GM12878 (cell line): Measurements from ENCODE around the gene COG7. TPM values are rescaled to one million over a fixed set of nuclear protein-coding genes. Genes with fewer than 3 reads are reported as not detected.

Source experiments
- ATAC-seq: fragments of 200-7000 bp; cut with Tn5 transposase; 3 replicates; pipeline ENCODE4 v1.9.1; 2020; ENCODE audit warnings: mild to moderate bottlenecking, moderate library complexity
- BruUV-seq: library from RNA; stranded (reverse); fragments of 400-500 nt; replicated peaks from 2 replicates; lab custom pipeline; 2021; lab: Mats Ljungman, UMichigan
- CTCF ChIA-PET: fragments of 300-600 bp; sonication (Branson Sonifier 250); formaldehyde crosslinking; extraction: SDS; loops from one replicate; lab custom pipeline; 2021; ENCODE audit warnings: inconsistent platforms; lab: Yijun Ruan, JAX
- POLR2A ChIA-PET: fragments of 350-600 bp; formaldehyde crosslinking; extraction: SDS; loops from one replicate; lab custom pipeline; 2021; ENCODE audit warnings: inconsistent platforms; lab: Charles Lee
- RAD21 ChIA-PET: fragments of 300-600 bp; sonication (Branson Sonifier 250); formaldehyde crosslinking; loops from one replicate; lab custom pipeline; 2023; ENCODE audit warnings: antibody characterized with exemption; ENCODE audit not compliant: unreplicated experiment; lab: Charles Lee
- SMC1A ChIA-PET: fragments of 300-600 bp; sonication (Branson Sonifier 250); formaldehyde crosslinking; loops from one replicate; lab custom pipeline; 2023; ENCODE audit not compliant: unreplicated experiment, uncharacterized antibody; lab: Charles Lee
- DNase-seq: peaks from one replicate; pipeline ENCODE4 v3.0.0-alpha.2; 2011; ENCODE audit warnings: low read depth, low spot score
- FAIRE-seq: peaks from 3 replicates; lab custom pipeline; 2011; peaks lifted over from hg19 to GRCh38; lab: Jason Lieb, UNC
- H2AFZ ChIP-seq: 2 replicates; pipeline ENCODE4 v1.6.0; 2011; ENCODE audit warnings: low read depth, low read length, control low read depth; ENCODE audit not compliant: control insufficient read depth
- H3K27ac ChIP-seq: 2 replicates; pipeline ENCODE4 v1.5.1; 2011; ENCODE audit warnings: control low read depth; ENCODE audit not compliant: control insufficient read depth, insufficient read depth
- H3K27me3 ChIP-seq, 2 experiments: replicated peaks in 1 of 2; 2 replicates each; pipeline versions ENCODE4 v1.6.0 to v1.6.1; 2011; ENCODE audit warnings: low read length in 1 of 2; ENCODE audit not compliant: control insufficient read depth in 2 of 2, insufficient read depth in 2 of 2
- H3K36me3 ChIP-seq, 2 experiments: 2 replicates each; pipeline ENCODE4 v1.5.1; 2011; ENCODE audit warnings: low read length in 1 of 2; ENCODE audit not compliant: control insufficient read depth in 2 of 2, insufficient read depth in 2 of 2
- H3K4me1 ChIP-seq: 2 replicates; pipeline ENCODE4 v1.6.1; 2011; ENCODE audit warnings: mild to moderate bottlenecking, low read length, moderate library complexity, mixed read lengths; ENCODE audit not compliant: control insufficient read depth, insufficient read depth
- H3K4me2 ChIP-seq: 2 replicates; pipeline ENCODE4 v1.6.0; 2011; ENCODE audit warnings: control low read depth; ENCODE audit not compliant: control insufficient read depth, insufficient read depth
- H3K4me3 ChIP-seq: fragments of 200-600 bp; sonication (generic); 2 replicates; pipeline ENCODE4 v1.5.1; 2016
- H3K79me2 ChIP-seq: 2 replicates; pipeline ENCODE4 v1.6.0; 2011; ENCODE audit warnings: low read length; ENCODE audit not compliant: control insufficient read depth, insufficient read depth
- H3K9ac ChIP-seq: 2 replicates; pipeline ENCODE4 v1.8.0; 2011; ENCODE audit warnings: low read length, control low read depth, mixed read lengths; ENCODE audit not compliant: control insufficient read depth, insufficient read depth
- H3K9me3 ChIP-seq: replicated peaks from 3 replicates; pipeline ENCODE4 v1.5.1; 2011; ENCODE audit warnings: mild to moderate bottlenecking, low read length; ENCODE audit not compliant: control insufficient read depth, insufficient read depth
- H4K20me1 ChIP-seq: 2 replicates; pipeline ENCODE4 v1.6.0; 2011; ENCODE audit not compliant: control insufficient read depth, insufficient read depth
- BACH1 ChIP-seq: fragments of 450-650 bp; IDR thresholded peaks from 2 replicates; pipeline ENCODE4 v1.6.1; 2017; ENCODE audit warnings: mild to moderate bottlenecking, borderline replicate concordance
- CHD2 ChIP-seq: IDR thresholded peaks from 2 replicates; pipeline ENCODE4 v1.6.1; 2011; ENCODE audit warnings: low read depth, low read length, improper control_type of control experiment, borderline replicate concordance
- E2F8 ChIP-seq: fragments of 450-650 bp; IDR thresholded peaks from 2 replicates; pipeline ENCODE4 v1.6.1; 2018; ENCODE audit warnings: mild to moderate bottlenecking, low read depth, moderate library complexity; ENCODE audit not compliant: partially characterized antibody
- E4F1 ChIP-seq: fragments of 450-650 bp; IDR thresholded peaks from 2 replicates; pipeline ENCODE4 v1.6.1; 2018; ENCODE audit warnings: borderline replicate concordance, mild to moderate bottlenecking; ENCODE audit not compliant: partially characterized antibody
- EGR1 ChIP-seq, 2 experiments: IDR thresholded peaks; 1 replicate in 1 of 2; 2 replicates in 1 of 2; pipeline ENCODE4 v1.6.1; 2011 to 2012; ENCODE audit warnings: low read depth in 2 of 2, low read length in 2 of 2, borderline replicate concordance in 1 of 2, mild to moderate bottlenecking in 1 of 2, moderate library complexity in 1 of 2
- IKZF1 ChIP-seq: fragments of 450-650 bp; conservative IDR thresholded peaks from 2 replicates; pipeline ENCODE4 v1.6.1; 2017; ENCODE audit warnings: antibody characterized with exemption, mild to moderate bottlenecking
- IKZF2 ChIP-seq, 2 experiments: fragments of 450-650 bp; IDR thresholded peaks; 2 replicates each; pipeline ENCODE4 v1.6.1; 2017; ENCODE audit warnings: mild to moderate bottlenecking in 2 of 2, moderate library complexity in 2 of 2
- JUND ChIP-seq: IDR thresholded peaks from 2 replicates; pipeline ENCODE4 v1.6.1; 2012; ENCODE audit warnings: low read depth, mild to moderate bottlenecking, low read length, improper control_type of control experiment, moderate library complexity
- MYC ChIP-seq: IDR thresholded peaks from 2 replicates; pipeline ENCODE4 v1.6.1; 2011; ENCODE audit warnings: mild to moderate bottlenecking, low read length, moderate library complexity, inconsistent platforms; ENCODE audit not compliant: insufficient read depth, insufficient replicate concordance, insufficient read length, severe bottlenecking
- NFYA ChIP-seq: IDR thresholded peaks from 2 replicates; pipeline ENCODE4 v1.6.1; 2011; ENCODE audit warnings: low read depth, mild to moderate bottlenecking, low read length, improper control_type of control experiment, borderline replicate concordance
- PBX3 ChIP-seq: IDR thresholded peaks from 2 replicates; pipeline ENCODE4 v1.6.1; 2011; ENCODE audit warnings: mild to moderate bottlenecking, low read depth, low read length, moderate library complexity; ENCODE audit not compliant: insufficient replicate concordance
- POLR2AphosphoS5 ChIP-seq: IDR thresholded peaks from 2 replicates; pipeline ENCODE4 v1.6.1; 2011; ENCODE audit warnings: mild to moderate bottlenecking, low read length, inconsistent platforms
- SIN3A ChIP-seq: IDR thresholded peaks from 2 replicates; pipeline ENCODE4 v1.6.1; 2012; ENCODE audit warnings: low read depth, low read length, improper control_type of control experiment
- SMAD1 ChIP-seq: fragments of 450-650 bp; IDR thresholded peaks from 2 replicates; pipeline ENCODE4 v1.6.1; 2018; ENCODE audit warnings: mild to moderate bottlenecking, low read depth; ENCODE audit not compliant: partially characterized antibody
- STAT3 ChIP-seq: IDR thresholded peaks from 2 replicates; pipeline ENCODE4 v1.6.1; 2011; ENCODE audit warnings: low read depth, low read length, improper control_type of control experiment
- TARDBP ChIP-seq: IDR thresholded peaks from 2 replicates; pipeline ENCODE4 v1.6.1; 2016; ENCODE audit warnings: borderline replicate concordance
- YBX1 ChIP-seq: fragments of 450-650 bp; IDR thresholded peaks from 2 replicates; pipeline ENCODE4 v1.6.1; 2016; ENCODE audit warnings: antibody characterized with exemption
- WGBS: methylation state at CpG from one replicate; pipeline ENCODE4 v1.1.6; 2016; ENCODE audit warnings: low lambda C conversion rate; ENCODE audit not compliant: insufficient replicate concordance, insufficient coverage; ENCODE audit errors: missing lambda C conversion rate; 5-methylcytosine and 5-hydroxymethylcytosine counted together
- in situ Hi-C: fragments of 300-500 bp; cut with MboI; formaldehyde crosslinking; loops from 9 replicates; pipeline ENCODE4 v1.14.3; 2018; ENCODE audit warnings: mixed read lengths
- intact Hi-C: fragments of 100-400 bp; cut with micrococcal nuclease; formaldehyde crosslinking; loops from one replicate; pipeline ENCODE4 v1.14.2; 2022; ENCODE audit not compliant: unreplicated experiment
- polyA plus RNA-seq, 11 experiments: library from polyadenylated mRNA; depleted of rRNA in 4 of 11; unstranded in 6 of 11; stranded (reverse) in 5 of 11; fragments of >200 nt; fragmentation: Nextera tagmentation in 4 of 11; fragmentation: Illumina TruSeq in 1 of 11; extraction: Ambion mirVana in 4 of 11; extraction: Trizol in 1 of 11; gene quantifications; 1 replicate in 1 of 11; 2 replicates in 10 of 11; pipeline versions ENCODE4 v1.2.1 to v1.2.3, GENCODE V29; 2011 to 2016; ENCODE audit warnings: inconsistent platforms in 2 of 11, missing spikeins in 2 of 11, low read depth in 1 of 11
- total RNA-seq, 4 experiments: library from RNA; depleted of rRNA in 3 of 4; stranded (reverse); fragments of >200 nt in 3 of 4; fragmentation: Illumina TruSeq in 1 of 4; extraction: Trizol in 1 of 4; gene quantifications; 2 replicates each; pipeline versions ENCODE4 v1.2.1 to v1.2.3, GENCODE V29; 2013 to 2021

The COG7 gene
- total and polyA plus RNA-seq, 10 of the 15 experiments (the other 5 are each of a cell fraction or from before 2014, with no cell fraction given), result 2.9 to 24.0 (median 10.0) TPM

GRCh38 chr16:23377071-23377931 is 75.7 kb downstream of the COG7 start:
- no TSS peak for BruUV-seq
- no peak overlapping the region for H2AFZ ChIP-seq
- no peaks in the 10 kb centered on the region for H3K9me3 ChIP-seq
- SMC1A ChIA-PET, result no interaction called here
- ATAC-seq (no peak), DNase-seq (no peak), FAIRE-seq (no peak)
- no peak overlapping the region for H3K9ac ChIP-seq
- H3K27me3 ChIP-seq, result no peaks in the 10 kb centered on the region; a peak in 1 of 4 replicates
- H3K4me1 ChIP-seq, result no peaks in the 10 kb centered on the region
- H4K20me1 ChIP-seq, result no peaks in the 10 kb centered on the region
- no peak overlapping the region for H3K4me2 ChIP-seq
- intact Hi-C loops (no loop called here), in situ Hi-C loops (no loop called here)
- H3K27ac ChIP-seq, result no peak overlapping the region
- RAD21 ChIA-PET, result no interaction called here
- TF ChIP-seq IKZF1 (no peak), NFYA (no peak), TARDBP (no peak), EGR1 (IDR thresholded peaks at IDR 0.05; ENCODE audit: borderline replicate concordance in 1 of 2, low read depth in 2 of 2, low read length in 2 of 2) (no peak), SMAD1 (no peak), CHD2 (no peak), MYC (no peak), BACH1 (no peak), STAT3 (no peak), E2F8 (no peak), PBX3 (no peak), E4F1 (no peak), POLR2AphosphoS5 (no peak), IKZF2 (IDR thresholded peaks at IDR 0.05) (no peak), SIN3A (no peak), YBX1 (no peak), JUND (no peak)
- WGBS, result 71% methylated on average over 9 of the region's 9 CpGs
- CTCF ChIA-PET, result no interaction called here
- H3K4me3 ChIP-seq, result no peak overlapping the region
- no peaks in the 10 kb centered on the region for H3K36me3 ChIP-seq
- POLR2A ChIA-PET, result no interaction called here
- no peaks in the 10 kb centered on the region for H3K79me2 ChIP-seq
